ENCODE results near the gene PFDN6. TPM values are rescaled to one million over a fixed set of nuclear protein-coding genes. Genes with fewer than 3 reads are reported as not detected.

Gene PFDN6
- total and polyA plus RNA-seq, 2 of the 13 experiments (the other 11 are each of a cell fraction or from before 2014, with no cell fraction given): 75.5 to 87.0 TPM

- in situ Hi-C loops (cut with HindIII; ENCODE audit: extremely low pct_ligation_motif_present, low pct_unique_long_range_greater_than_20kb): no loop called here
- ATAC-seq (no peak), DNase-seq (ENCODE audit: low spot score) (no peak), FAIRE-seq (no peak)
- H3K79me2 ChIP-seq (ENCODE audit: insufficient read depth, low read length): no peaks in the 10 kb centered on the region
- intact Hi-C loops (cut with micrococcal nuclease; ENCODE audit: unreplicated experiment): no loop called here
- ChIA-PET CTCF (ENCODE audit: low intra/inter-chr PET ratio, low total read pairs) (no interaction called here), POLR2A (no interaction called here)
- H3K9ac ChIP-seq (ENCODE audit: insufficient read depth, low read depth, low read length): no peak overlapping the region
- no peak for TF ChIP-seq NFIB (CRISPR knock-in tag; IDR thresholded peaks at IDR 0.05; ENCODE audit: borderline replicate concordance)
- TF ChIP-seq PRDM15 (CRISPR knock-in tag; IDR thresholded peaks at IDR 0.05): no peak
- TF ChIP-seq NR1H2 (CRISPR knock-in tag; IDR thresholded peaks at IDR 0.05; ENCODE audit: borderline replicate concordance, low read depth): no peak
- TF ChIP-seq ZNF790 (CRISPR knock-in tag; IDR thresholded peaks at IDR 0.05; ENCODE audit: borderline replicate concordance): no peak
- no peak for TF ChIP-seq ZBTB7B (CRISPR knock-in tag; IDR thresholded peaks at IDR 0.05)
- H3K4me1 ChIP-seq (ENCODE audit: insufficient read depth, low read length): no peaks in the 10 kb centered on the region
- no peaks in the 10 kb centered on the region for H3K36me3 ChIP-seq (replicated peaks in 1 of 2; ENCODE audit: control insufficient read depth in 1 of 2, insufficient read depth in 2 of 2, low read length in 2 of 2)
- WGBS (ENCODE audit: low lambda C conversion rate): 16% methylated on average over 3 of the region's 3 CpGs
- no peak overlapping the region for H2AFZ ChIP-seq (ENCODE audit: low read length)
- no peak overlapping the region for H3K27ac ChIP-seq (ENCODE audit: extremely low read length, insufficient read depth, low read length)
- peaks cover 0 to 30% of the 10 kb centered on the region in 2 experiments; a peak in 4 of 5 replicates for H3K27me3 ChIP-seq (ENCODE audit: control insufficient read depth in 1 of 2, insufficient read depth in 2 of 2, low read length in 2 of 2)
- no peaks in the 10 kb centered on the region for H4K20me1 ChIP-seq (ENCODE audit: insufficient read depth, low read length)
- no peak overlapping the region for H3K4me3 ChIP-seq (replicated peaks in 1 of 3; ENCODE audit: insufficient read depth in 1 of 3, low read depth in 2 of 3, low read length in 3 of 3)
- no peak overlapping the region for H3K4me2 ChIP-seq (ENCODE audit: low read depth, low read length)
- no TSS peak for BruUV-seq (replicated peaks)
- no peaks in the 10 kb centered on the region for H3K9me3 ChIP-seq (ENCODE audit: low read length)
Measured at GRCh38 chr6:33241968-33242367, 47.4 kb upstream of the PFDN6 start.

- Histone ChIP-seq H3K27me3 (ENCODE audit: control insufficient read depth in 1 of 2, insufficient read depth in 2 of 2, low read length in 2 of 2) (peaks cover 0 to 28% of the 10 kb centered on the region in 2 experiments; a peak in 3 of 5 replicates), H3K27ac (ENCODE audit: extremely low read length, insufficient read depth, low read length) (no peak overlapping the region), H4K20me1 (ENCODE audit: insufficient read depth, low read length) (no peaks in the 10 kb centered on the region), H3K9me3 (ENCODE audit: low read length) (no peaks in the 10 kb centered on the region), H3K4me3 (replicated peaks in 1 of 3; ENCODE audit: insufficient read depth in 1 of 3, low read depth in 2 of 3, low read length in 3 of 3) (no peak overlapping the region), H3K4me1 (ENCODE audit: insufficient read depth, low read length) (peaks cover 6% of the 10 kb centered on the region), H3K9ac (ENCODE audit: insufficient read depth, low read depth, low read length) (no peak overlapping the region), H3K79me2 (ENCODE audit: insufficient read depth, low read length) (no peaks in the 10 kb centered on the region), H2AFZ (ENCODE audit: low read length) (no peak overlapping the region), H3K4me2 (ENCODE audit: low read depth, low read length) (no peak overlapping the region), H3K36me3 (replicated peaks in 1 of 2; ENCODE audit: control insufficient read depth in 1 of 2, insufficient read depth in 2 of 2, low read length in 2 of 2) (no peaks in the 10 kb centered on the region)
- ChIA-PET CTCF (ENCODE audit: low intra/inter-chr PET ratio, low total read pairs) (no interaction called here), POLR2A (no interaction called here)
- DNase-seq (ENCODE audit: low spot score) (no peak), FAIRE-seq (no peak), ATAC-seq (no peak)
- in situ Hi-C loops (cut with HindIII; ENCODE audit: extremely low pct_ligation_motif_present, low pct_unique_long_range_greater_than_20kb) (no loop called here), intact Hi-C loops (cut with micrococcal nuclease; ENCODE audit: unreplicated experiment) (no loop called here)
- BruUV-seq (replicated peaks): no TSS peak
- 22% methylated on average over 1 of the region's 1 CpG for WGBS (ENCODE audit: low lambda C conversion rate)
- TF ChIP-seq SCMH1 (CRISPR knock-in tag; IDR thresholded peaks at IDR 0.05; ENCODE audit: borderline replicate concordance): no peak
- TF ChIP-seq UBTF (CRISPR knock-in tag; IDR thresholded peaks at IDR 0.05): no peak
- no peak for TF ChIP-seq ZNF549 (CRISPR knock-in tag; IDR thresholded peaks at IDR 0.05)
- TF ChIP-seq ZSCAN9 (CRISPR knock-in tag; IDR thresholded peaks at IDR 0.05; ENCODE audit: borderline replicate concordance): no peak
- no peak for TF ChIP-seq NR2C2 (CRISPR knock-in tag; IDR thresholded peaks at IDR 0.05; ENCODE audit: borderline replicate concordance)
- TF ChIP-seq NBN (conservative IDR thresholded peaks at IDR 0.05): no peak
- TF ChIP-seq ZSCAN31 (CRISPR knock-in tag; IDR thresholded peaks at IDR 0.05; ENCODE audit: low read depth): no peak
- TF ChIP-seq ZBTB26 (CRISPR knock-in tag; IDR thresholded peaks at IDR 0.05; ENCODE audit: borderline replicate concordance): no peak
Measured at GRCh38 chr6:33243476-33243875, 45.9 kb upstream of the PFDN6 start.
